DMS153 (cell line): ENCODE data around the gene SH3RF2.
"Not testable (repeated sequence)": the region's sequence is repeated elsewhere in the genome, so short reads cannot be mapped to it uniquely, and the experiment has no call there.

Experiments
- DNase-seq: peaks from one replicate; lab custom pipeline; 2025; lab: John Stamatoyannopoulos, UW

SH3RF2 gene

DNA sequence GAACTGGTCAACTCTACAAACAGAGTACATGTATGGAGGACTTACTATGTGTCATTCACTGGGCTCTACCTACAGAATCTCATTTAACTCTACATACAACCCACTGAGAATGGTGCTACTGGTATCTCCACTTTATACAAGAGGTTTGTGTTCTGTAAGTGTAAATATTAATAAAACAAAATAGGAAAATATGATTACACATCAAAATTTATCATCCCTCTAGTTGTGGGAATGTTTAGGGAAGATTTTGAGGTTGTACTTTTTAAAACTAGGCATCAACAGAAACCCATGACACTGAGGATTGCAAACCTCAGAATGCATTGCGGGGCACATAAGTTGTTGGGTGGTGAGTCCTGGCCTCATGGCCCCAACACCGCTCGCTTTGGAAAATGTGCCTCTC lies 11.7 kb downstream of the SH3RF2 start:
- no peak for DNase-seq

DNA sequence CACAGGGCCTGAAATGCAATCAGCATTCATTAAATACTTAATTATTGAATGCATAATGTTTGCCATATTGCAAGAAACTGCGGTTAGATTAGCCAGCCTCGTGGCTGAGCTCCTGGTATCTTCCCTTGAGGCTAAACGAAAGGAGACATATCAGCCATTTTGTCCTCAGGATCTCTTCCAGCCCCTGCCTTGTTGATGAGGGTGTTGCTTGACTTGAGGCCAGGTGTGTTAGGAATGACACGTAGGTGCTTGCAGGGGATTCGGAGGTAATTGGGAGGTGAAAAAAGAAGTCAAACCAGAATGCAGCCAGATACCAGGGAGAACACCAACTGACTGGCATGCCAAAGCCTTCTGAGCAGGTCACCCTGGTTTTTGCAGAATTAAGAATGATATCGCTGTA lies 12.5 kb downstream of the SH3RF2 start:
- DNase-seq: no peak

DNA sequence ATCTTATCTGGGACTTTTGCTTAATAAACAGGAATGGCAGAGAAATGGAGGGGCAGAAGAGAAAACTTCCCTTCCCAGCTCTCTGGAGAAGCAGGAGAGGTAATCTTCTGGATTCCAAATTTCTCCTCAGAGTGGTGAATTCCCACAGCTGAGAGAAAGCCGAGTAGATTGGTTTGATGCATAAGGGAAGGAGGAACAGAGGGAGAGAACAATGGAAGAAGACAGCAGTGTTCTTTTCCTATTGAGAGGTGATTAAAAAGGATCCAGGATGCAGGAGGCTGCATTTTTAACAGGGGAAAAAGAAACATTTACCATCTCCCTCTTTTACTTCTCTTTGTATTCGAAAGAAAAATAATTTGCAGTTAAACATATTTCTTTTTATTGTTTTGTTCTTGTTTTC lies 13.1 kb downstream of the SH3RF2 start:
- DNase-seq: no peak

DNA sequence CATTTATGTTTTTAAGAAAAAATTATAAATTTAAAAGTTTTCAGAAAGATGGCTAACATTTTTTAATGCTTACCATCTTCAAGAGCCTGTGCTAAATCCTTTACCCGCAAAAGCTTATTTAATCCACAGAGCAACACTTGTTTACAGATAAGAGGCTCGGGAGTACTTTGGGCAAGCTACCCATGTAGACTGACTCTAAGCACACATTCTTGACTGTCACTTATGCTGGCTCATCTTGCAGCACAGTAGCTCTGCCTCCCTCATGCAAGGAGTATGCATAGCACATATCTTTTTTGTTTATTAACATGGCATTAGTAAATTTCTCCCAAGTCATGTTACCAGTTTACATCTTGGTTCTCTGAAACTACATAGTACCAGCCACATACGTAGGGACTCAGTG lies 14.7 kb downstream of the SH3RF2 start:
- no peak for DNase-seq

DNA sequence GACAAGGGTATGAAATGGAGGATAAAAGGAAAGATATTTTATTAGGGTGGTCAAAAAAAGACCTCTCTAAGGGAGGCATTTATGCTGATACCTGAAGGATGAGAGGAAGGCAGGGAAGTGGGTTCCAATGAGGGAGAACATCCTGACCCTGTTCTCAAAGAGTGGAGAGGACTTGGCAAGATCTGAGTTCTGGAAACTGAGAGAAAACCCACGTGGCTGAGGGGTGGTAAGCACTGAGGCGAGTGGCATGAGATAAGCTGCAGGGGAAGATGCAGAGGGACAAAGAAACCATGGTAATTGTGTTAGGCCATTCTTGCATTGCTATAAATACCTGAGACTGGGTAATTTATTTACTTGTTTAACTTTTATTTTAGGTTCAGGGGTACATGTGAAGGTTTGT lies 16.8 kb downstream of the SH3RF2 start:
- no peak for DNase-seq

DNA sequence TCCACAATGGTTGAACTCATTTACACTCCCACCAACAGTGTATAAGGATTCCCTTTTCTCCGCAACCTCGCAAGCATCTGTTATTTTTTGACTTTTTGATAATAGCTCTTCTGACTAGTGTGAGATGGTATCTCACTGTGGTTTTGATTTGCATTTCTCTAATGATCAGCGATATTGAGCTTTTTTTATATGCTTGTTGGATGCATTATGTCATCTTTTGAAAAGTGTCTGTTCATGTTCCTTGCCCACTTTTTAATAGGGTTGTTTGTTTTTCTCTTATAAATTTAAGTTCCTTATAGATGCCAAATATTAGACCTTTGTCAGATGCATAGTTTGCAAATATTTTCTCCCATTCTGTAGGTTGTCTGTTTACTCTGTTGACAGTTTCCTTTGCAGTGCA lies 17.8 kb downstream of the SH3RF2 start:
- DNase-seq: not testable (repeated sequence)

DNA sequence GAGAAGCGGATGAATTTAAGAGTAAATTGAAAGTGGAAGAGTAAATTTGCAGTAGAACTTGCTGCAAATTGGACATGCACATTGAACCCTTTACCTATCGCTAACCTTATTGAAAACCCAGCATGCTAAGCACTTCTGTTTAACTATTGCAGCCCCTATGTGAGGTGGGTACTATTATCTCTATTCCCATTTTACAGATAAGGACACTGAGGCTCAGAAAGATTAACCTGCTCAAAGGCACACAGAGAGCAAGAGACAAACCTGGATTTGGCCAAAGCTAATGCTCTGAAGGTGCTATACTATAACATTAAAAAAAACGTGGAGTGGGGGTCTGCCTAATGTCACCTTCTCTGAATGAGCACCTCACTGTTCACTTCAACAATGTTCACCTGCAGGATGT lies 21.0 kb downstream of the SH3RF2 start:
- no peak for DNase-seq

DNA sequence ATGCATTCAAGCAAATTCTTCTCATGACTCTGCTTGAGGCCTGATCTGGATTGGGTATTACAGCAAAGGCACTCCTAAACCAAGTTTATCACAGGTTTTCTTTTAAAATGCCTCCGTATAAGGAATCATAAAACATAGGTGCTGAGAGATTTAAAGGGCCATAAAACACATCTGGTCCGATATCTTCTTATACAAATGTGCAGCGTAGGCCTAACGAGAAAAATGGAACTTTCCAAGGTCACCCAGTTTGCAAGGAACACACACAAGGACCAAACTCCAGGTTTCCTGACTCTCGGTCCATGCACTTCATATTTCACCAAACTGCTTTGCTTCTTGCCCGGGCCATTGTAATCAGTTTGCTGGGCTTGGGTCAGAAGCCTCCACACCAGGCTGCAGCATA lies 22.1 kb downstream of the SH3RF2 start:
- DNase-seq: no peak

DNA sequence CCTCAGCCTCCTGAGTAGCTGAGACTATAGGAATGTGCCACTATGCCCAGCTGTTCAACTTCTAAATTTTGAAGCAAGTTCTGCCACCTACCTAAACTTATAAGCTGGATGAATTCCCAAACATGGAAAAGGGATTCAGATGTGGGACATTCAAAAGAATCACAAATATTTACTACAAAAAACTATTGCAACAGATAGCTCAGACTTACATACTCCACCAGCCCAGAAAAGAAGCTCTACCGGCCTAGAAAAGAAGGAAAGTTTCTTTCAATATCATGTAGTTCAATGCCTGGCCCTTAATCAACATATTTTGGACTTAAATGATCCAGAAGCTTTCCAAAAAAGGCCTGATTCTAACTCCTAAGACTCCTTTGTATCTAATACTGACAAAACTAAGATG lies 23.8 kb downstream of the SH3RF2 start:
- no peak for DNase-seq

DNA sequence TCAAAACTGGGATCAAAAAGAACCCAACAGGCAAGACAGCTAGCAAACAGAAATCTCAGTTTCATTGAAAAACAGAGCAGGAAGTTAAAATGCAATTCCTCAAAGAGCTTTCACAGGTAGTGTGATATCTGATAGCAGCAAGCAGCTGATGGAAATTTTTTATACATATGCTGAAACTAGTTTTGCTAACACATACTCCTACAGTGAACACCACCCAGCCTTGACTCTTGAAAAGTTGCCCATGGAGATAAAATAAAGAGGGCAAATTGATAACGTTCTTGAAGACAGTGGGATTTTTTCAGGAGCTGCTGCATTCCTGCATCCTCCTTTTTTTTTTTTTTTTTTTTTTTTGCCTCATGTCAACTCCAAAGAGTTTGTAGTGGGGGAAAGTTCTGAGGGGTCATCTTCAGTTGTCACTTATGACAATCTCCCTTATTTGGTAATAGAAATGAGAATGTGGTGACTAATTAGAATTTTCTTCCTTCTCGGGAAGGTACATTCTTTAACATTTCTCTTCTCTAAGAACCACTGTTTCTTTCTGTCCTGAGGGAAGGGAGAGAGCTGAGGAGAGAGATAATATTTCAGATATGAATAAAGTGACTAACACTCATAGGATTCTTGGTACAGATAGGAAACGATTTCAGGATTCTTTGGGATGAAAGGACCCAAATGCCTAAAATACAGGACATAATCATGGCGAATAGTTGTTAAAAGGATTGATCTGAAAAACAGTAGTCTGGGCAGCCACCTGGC lies 24.6 kb downstream of the SH3RF2 start:
- DNase-seq: no peak

DNA sequence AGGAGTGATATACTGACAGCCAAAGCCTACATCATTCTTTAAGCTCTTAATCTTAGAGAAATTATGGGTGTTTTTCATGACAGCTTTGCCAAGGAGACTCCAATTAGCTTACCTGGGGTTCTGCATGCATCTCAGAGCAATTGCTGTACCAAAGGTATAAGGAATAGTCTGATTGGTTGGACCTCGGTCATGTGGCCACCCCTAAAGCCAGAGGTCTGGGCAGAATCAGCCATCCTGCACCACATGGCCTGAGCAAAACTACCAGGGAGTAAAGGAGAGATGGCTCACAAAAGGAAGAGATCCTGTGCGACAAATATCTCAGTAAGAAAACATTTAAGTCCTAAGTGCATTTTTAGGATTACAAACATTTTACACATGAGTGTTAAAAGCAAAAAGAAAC lies 25.6 kb downstream of the SH3RF2 start:
- no peak for DNase-seq

DNA sequence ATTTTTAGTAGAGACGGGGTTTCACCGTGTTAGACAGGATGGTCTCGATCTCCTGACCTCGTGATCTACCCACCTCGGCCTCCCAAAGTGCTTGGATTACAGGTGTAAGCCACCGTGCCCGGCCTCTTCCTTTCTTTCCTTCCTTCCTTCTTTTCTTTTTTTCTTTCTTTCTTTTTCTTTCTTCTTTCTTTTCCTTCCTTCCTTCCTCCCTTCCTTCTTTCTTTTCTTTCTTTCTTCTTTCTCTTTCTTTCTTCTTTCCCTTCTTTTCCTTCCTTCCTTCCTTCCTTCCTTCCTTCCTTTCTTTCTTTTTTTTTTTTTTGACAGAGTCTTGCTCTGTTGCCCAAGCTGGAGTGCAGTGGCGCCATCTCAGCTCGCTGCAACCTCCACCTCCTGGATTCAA lies 27.6 kb downstream of the SH3RF2 start:
- DNase-seq: not testable (repeated sequence)

DNA sequence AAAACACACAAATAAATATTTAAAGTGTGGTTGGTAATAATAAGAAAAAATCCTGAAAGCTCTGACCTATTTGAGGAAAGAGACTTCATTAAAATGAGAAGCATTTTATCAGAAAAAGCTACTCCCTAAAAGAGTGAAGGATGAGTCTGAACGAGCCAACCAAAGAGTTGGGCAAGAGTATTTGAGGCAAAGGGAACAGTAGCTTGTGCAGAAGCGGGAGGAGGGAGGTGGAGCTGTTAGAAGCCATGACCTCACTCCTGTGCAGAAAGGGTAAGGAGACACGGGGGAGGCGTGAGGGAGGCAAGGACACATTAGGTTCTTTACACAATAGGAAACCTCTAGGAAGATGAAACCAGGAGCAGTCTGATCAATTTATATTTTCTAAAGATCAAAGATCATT lies 29.4 kb downstream of the SH3RF2 start:
- DNase-seq: no peak

DNA sequence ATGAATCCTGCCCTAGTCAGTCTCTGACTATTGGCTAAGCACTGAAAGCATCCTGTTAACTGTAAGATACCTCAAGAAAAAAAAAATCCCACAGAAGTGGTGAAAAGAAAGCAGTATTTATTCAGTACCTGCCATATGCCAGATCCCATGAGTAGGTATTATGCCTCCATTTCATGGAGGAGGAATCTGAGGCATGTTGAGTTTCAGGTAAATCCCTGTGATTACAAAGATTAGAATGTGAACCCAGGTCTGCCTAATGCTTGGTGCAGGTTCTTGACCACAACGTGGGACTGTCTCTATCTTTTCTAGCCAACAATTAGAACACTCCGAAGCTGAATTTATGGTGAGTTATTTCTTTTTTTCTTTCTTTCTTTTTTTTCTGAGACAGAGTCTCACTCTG lies 30.9 kb downstream of the SH3RF2 start:
- DNase-seq: no peak

DNA sequence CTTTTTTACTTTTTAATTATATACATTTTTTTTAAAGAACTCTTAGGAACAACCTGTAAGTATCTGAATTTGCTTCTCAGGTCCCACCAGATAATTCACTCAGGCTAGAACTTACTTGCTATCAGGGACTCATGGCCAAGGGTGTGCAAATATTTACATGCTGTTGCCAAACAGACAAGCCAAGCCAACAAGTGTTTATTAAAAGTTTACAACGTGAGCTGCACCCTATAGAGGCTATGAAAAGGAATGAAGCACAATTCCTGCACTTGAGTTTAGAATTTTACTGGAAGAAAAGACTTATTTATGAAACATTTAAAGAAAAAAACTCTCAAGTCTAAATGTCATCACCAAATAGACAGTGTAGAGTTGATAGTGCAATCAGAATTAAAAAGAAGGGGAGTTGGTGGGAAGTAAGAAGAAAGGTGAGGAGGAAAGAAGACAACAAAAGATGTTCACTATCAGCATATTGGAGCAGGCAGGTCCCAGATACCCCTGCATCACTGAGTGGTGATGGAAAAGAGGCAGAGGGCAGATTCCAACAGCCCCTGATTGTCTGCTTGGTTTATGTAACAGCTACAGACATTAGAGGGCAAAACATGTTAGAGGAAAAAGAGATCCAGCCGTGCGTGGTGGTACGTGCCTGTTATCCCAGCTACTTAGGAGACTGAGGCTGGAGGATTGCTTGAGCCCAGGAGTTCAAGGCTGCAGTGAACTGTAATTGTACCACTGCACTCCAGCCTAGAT lies 32.8 kb downstream of the SH3RF2 start:
- DNase-seq: no peak

DNA sequence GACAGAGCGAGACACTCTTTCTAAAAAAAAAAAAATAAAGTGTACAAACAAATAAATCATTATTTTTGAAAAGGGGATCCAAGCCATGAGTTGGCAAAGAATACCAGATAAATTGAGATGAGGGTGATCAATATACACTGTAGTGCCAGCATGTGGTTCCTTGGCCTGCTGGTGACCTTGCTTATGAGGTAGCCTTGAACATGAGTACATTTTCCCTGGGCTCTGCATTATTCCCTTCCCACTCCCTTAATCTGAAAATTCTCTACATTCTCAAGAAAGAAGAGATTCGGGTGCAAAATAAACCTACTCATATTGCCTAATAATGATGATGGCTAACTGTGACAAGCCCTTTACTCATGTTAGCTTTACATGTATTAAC lies 33.3 kb downstream of the SH3RF2 start:
- no peak for DNase-seq

DNA sequence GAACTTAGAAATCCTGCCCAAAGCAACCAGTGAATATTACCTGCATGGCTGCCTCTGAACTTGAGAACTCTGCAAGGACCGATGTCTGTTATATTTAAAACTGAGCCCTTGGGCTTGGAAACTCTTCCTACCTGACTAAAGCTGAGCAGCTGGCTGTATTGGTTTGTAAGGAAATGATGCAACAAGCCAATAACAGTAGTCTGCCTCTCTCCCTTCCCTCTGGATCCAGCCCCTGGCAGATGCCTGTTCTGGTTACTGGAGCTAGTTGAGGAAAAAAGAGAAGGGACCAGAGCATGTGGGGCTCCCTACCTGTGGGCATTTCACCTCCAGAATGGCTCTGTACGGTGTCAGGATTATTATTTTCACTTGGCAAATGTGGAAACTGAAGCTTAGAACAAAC lies 34.7 kb downstream of the SH3RF2 start:
- no peak for DNase-seq

DNA sequence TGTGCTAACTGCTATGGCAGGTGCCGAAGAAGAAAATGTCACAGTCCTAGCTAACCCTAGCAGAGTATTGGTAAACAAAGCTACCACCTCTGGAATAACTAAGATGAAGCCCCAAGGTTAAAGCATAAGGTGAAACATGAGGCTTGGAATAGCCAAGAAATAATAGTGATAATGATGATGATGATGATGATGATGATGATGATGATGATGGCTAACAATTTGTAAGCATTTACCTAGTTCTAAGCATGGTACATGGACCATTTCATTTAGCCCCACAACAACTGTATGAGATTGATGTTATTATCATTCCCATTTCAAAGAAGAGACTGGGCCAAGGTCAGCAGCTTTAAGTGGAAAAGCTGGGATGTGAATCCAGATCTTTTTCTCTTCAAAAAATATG lies 35.3 kb downstream of the SH3RF2 start:
- no peak for DNase-seq

DNA sequence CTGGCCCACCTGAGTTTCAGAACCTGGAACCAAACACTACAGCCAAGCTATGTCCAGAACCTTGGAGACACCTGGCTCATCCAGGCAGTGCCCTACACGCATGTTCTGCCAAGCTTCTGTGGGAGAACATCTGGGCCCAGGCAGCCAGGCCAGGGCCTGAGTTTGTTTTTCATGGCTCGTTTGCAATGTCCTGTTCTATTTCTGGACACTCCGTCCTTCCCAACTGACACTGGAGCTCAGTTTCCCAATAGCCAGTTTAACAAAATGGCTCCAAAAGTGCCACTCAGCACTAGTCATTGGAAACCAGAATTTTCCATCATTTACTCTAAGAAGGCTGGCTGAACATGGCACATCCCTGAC lies 38.6 kb downstream of the SH3RF2 start:
- no peak for DNase-seq

DNA sequence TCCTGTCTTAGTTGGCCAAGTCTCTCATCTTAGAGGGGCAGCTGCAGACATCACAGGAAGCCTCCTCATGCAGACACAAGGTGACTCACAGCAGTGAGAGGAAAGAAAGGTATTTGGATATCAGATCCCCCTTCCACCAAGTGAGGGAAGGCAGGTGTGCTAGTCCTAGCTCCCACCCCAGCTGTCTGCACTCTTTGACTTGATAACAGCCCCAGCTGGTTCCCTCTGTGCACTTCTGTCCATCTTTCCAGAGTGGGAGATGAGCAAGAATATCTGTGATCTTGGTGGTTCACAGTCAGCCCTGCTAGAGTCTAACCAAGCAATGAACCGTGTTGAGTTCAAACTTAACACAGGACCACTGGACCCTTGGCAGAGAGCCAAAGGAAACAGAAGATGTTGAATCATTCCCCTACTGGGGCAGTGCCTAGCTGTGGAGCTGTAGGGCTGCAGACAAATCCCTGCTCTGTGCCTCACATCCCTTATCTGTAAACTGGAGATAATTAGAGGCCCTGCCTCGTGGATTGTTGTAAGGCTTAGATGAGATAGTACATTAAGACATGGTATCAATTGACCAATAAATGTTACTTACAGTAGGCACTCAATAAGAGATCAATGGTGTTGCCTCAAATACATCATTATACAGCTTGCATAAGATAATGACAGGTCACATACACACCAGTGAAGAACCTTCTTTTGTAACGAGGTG lies 39.1 kb downstream of the SH3RF2 start:
- no peak for DNase-seq

DNA sequence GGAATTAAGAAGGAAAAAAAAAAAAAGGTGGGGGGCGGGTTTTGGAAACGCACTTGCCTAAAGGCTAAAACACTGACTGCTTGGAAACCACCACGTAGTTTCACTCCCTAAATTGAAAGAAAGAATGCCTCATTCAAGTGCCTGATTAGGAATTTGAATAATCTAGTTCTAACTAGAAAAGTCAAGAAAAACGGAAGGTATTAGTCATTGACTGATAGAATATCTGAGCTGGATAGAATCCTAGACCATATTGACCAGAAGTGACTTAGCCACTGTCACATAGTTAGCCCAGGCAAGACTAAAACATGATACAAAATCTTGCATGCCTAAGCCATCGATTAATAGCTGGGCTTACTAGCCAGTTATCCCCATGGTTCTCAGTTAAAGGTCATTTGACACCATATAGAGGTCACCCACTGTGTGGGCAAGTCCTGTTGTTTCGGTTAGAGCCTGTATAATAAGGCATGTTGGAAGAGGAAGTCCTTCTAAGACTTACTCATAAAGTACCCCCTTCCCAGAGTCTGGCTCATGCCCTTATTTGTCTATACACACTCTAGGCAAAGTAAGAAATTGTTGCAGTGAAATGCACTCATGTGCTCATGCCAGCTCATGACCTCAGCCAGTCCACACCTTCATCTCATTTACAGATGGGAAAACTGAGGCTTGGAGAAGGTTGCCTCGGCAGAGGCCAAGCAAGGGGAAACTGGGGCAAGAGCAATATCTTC lies 40.2 kb downstream of the SH3RF2 start:
- no peak for DNase-seq

DNA sequence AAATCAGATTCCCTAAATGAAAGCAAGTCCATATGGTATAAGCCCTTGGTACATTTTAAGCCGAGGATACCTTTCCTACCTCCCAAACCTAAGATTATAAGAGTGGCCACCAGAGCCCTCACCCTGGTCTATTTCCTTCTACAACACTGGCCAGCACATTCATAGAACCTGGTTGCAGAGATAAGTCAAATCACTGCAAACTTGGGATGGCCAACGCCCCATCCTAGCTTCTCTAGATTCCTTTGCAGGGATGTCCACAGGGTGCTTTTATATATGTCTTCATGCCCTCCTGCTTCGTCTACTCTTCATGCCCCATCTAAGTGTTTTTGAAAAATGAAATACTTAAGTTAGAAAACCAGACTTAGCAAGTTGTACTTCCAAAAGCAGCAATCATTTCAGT lies 41.8 kb downstream of the SH3RF2 start:
- DNase-seq: no peak

DNA sequence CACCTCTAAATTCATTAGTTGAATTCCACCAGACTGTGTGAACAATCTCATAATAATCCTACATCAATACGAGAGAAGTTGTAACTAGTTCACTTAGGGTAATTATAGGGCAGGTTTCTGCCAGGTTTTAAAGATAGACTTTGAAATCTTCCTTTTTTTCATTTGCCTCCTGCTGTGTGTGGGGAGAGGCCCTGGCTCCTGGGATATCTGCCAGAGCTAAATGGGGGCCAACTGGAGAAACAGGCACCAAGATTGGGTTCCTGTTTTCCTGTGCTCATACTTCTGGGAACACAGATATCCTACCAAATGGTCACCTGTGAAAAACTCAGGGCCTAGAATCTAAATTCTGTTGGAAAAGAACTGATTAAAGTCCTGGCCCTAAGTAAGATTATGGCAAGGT lies 42.3 kb downstream of the SH3RF2 start:
- DNase-seq: no peak
